Activated naive CD8-positive, alpha-beta T cell treated with anti-CD3 and anti-CD28 coated beads, Interleukin-2, amount 10 ng/mL, durations not matched to agents 7 days and 5 days (primary cell): ENCODE data around the gene ZFP14. TPM values are rescaled to one million over a fixed set of nuclear protein-coding genes. Genes with fewer than 3 reads are reported as not detected.
"Not testable (repeated sequence)": the region's sequence is repeated elsewhere in the genome, so short reads cannot be mapped to it uniquely, and the experiment has no call there.

Experiments used
- ATAC-seq: fragments of 150-1000 bp; cut with Tn5 transposase; one replicate; pipeline ENCODE4 v1.10.0; 2021; ENCODE audit warnings: low read depth, moderate library complexity
- POLR2A ChIA-PET: fragments of 350-600 bp; sonication (Branson Sonifier 250); formaldehyde crosslinking; loops from one replicate; lab custom pipeline; 2021; ENCODE audit warnings: antibody characterized with exemption; lab: Charles Lee
- DNase-seq: peaks from one replicate; pipeline ENCODE4 v3.0.0; 2021
- H3K27ac Mint-ChIP-seq: one replicate; pipeline ENCODE4 v1.8.0; 2022; ENCODE audit warnings: mild to moderate bottlenecking, mixed read lengths
- H3K27me3 Mint-ChIP-seq: one replicate; pipeline ENCODE4 v1.8.0; 2022; ENCODE audit warnings: mild to moderate bottlenecking, moderate library complexity, mixed read lengths
- H3K36me3 Mint-ChIP-seq: one replicate; pipeline ENCODE4 v1.8.0; 2021; ENCODE audit warnings: mild to moderate bottlenecking, mixed read lengths
- H3K4me1 Mint-ChIP-seq: one replicate; pipeline ENCODE4 v1.8.0; 2021; ENCODE audit warnings: mixed read lengths
- H3K4me3 Mint-ChIP-seq: one replicate; pipeline ENCODE4 v1.8.0; 2022; ENCODE audit warnings: mild to moderate bottlenecking, moderate library complexity, mixed read lengths
- H3K9me3 Mint-ChIP-seq: one replicate; pipeline ENCODE4 v1.8.0; 2021; ENCODE audit warnings: mixed read lengths
- total RNA-seq, 2 experiments: library from RNA; stranded (reverse); gene quantifications; one replicate each; pipeline ENCODE4 v1.2.3, GENCODE V29; 2021

The ZFP14 gene
- total RNA-seq, 2 experiments from 2014 or later = 9.3 to 9.7 TPM

- DNase-seq, H3K4me3 Mint-ChIP-seq, H3K27me3 Mint-ChIP-seq, H3K9me3 Mint-ChIP-seq, ATAC-seq, H3K27ac Mint-ChIP-seq, H3K4me1 Mint-ChIP-seq, POLR2A ChIA-PET, H3K36me3 Mint-ChIP-seq: not testable (repeated sequence)
Observed at GRCh38 chr19:36311098-36311760, 67.8 kb downstream of the ZFP14 start.

GRCh38 chr19:36310416-36310990, 68.5 kb downstream of the ZFP14 start:
- H3K27me3 Mint-ChIP-seq, H3K36me3 Mint-ChIP-seq, POLR2A ChIA-PET, H3K9me3 Mint-ChIP-seq, ATAC-seq, DNase-seq, H3K27ac Mint-ChIP-seq, H3K4me3 Mint-ChIP-seq, H3K4me1 Mint-ChIP-seq: not testable (repeated sequence)

- not testable (repeated sequence) for H3K4me1 Mint-ChIP-seq, H3K36me3 Mint-ChIP-seq, H3K27ac Mint-ChIP-seq, H3K9me3 Mint-ChIP-seq, DNase-seq, H3K27me3 Mint-ChIP-seq, ATAC-seq
- POLR2A ChIA-PET = interaction anchor here (0.7 kb wide), 1 partner anchor 96 kb away, joined by 3 read pairs; the partner anchor contains the start of gene ZNF565
- H3K4me3 Mint-ChIP-seq = peak overlapping the region; percentile 35
Observed at GRCh38 chr19:36309759-36310158, 69.2 kb downstream of the ZFP14 start.

- not testable (repeated sequence) for ATAC-seq, H3K27me3 Mint-ChIP-seq, H3K36me3 Mint-ChIP-seq, H3K9me3 Mint-ChIP-seq, DNase-seq, H3K27ac Mint-ChIP-seq, H3K4me3 Mint-ChIP-seq, H3K4me1 Mint-ChIP-seq
- POLR2A ChIA-PET = interaction anchor here (0.7 kb wide), 1 partner anchor 95 kb away, joined by 3 read pairs; the partner anchor contains the start of gene ZNF565
Observed at GRCh38 chr19:36309309-36309708, 69.7 kb downstream of the ZFP14 start.

- H3K27ac Mint-ChIP-seq, H3K36me3 Mint-ChIP-seq, ATAC-seq, H3K9me3 Mint-ChIP-seq, DNase-seq, H3K4me3 Mint-ChIP-seq, POLR2A ChIA-PET, H3K27me3 Mint-ChIP-seq, H3K4me1 Mint-ChIP-seq: not testable (repeated sequence)
Observed at GRCh38 chr19:36292317-36292716, 86.7 kb downstream of the ZFP14 start.

Other genes starting within 250 kb of the ZFP14 start
- 100 to 1,000 TPM; 400 to 405 TPM for gene CAPNS1, start 239.1 kb downstream of the ZFP14 start, total RNA-seq
- not detected for gene COX7A1, start 226.8 kb downstream of the ZFP14 start, total RNA-seq
- 1 to 10 TPM; 4.2 to 5.2 TPM for gene ZNF565, start 164.5 kb downstream of the ZFP14 start, total RNA-seq
- 10 to 100 TPM; 71.9 to 75.1 TPM for gene ZNF146, start 164.1 kb downstream of the ZFP14 start, total RNA-seq
- 10 to 100 TPM in 1 of 2 experiments, 1 to 10 TPM in 1; 8.3 to 10.8 TPM for gene ZFP82, start 39.4 kb upstream of the ZFP14 start, total RNA-seq
- 10 to 100 TPM; 14.1 TPM for gene ZNF566, start 110.4 kb upstream of the ZFP14 start, total RNA-seq
- 10 to 100 TPM; 12.9 to 16.3 TPM for gene ZNF260, start 149.1 kb upstream of the ZFP14 start, total RNA-seq
- 10 to 100 TPM; 21.6 to 24.2 TPM for gene ZNF529, start 194.1 kb upstream of the ZFP14 start, total RNA-seq
- gene ZNF382, start 226.1 kb upstream of the ZFP14 start, total RNA-seq = 10 to 100 TPM; 15.6 to 16.2 TPM